Naive thymus-derived CD8-positive, alpha-beta T cell (primary cell): ENCODE measurements around the gene RRBP1. TPM values are rescaled to one million over a fixed set of nuclear protein-coding genes. Genes with fewer than 3 reads are reported as not detected.
A peak's percentile ranks its signal among the peaks of the same experiment; 100 is the strongest.

ENCODE experiments used
- ATAC-seq, 2 donors: fragments of 150-1000 bp; cut with Tn5 transposase in 1 of 2; sonication (Bioruptor Pico), chemical (Tn5 transposase) in 1 of 2; 1 replicate in 1 of 2; 2 replicates in 1 of 2; pipeline ENCODE4 v1.10.0; 2021; ENCODE audit warnings: mild to moderate bottlenecking in 2 of 2, moderate library complexity in 2 of 2
- POLR2A ChIA-PET: fragments of 350-600 bp; sonication (Branson Sonifier 250); formaldehyde crosslinking; loops from one replicate; lab custom pipeline; 2021; ENCODE audit warnings: antibody characterized with exemption; lab: Charles Lee
- DNase-seq, 10 donors: peaks; one replicate each; pipeline versions ENCODE4 v3.0.0 to v3.0.0-alpha.2; 2020 to 2022
- H3K27ac Mint-ChIP-seq, 10 donors: one replicate each; pipeline ENCODE4 v1.8.0; 2020 to 2022; ENCODE audit warnings: mild to moderate bottlenecking in 10 of 10, mixed read lengths in 10 of 10, moderate library complexity in 4 of 10, inconsistent platforms in 1 of 10
- H3K27me3 Mint-ChIP-seq, 5 donors: one replicate each; pipeline ENCODE4 v1.8.0; 2021 to 2022; ENCODE audit warnings: mixed read lengths in 5 of 5
- H3K36me3 Mint-ChIP-seq, 3 donors: one replicate each; pipeline ENCODE4 v1.8.0; 2020 to 2022; ENCODE audit warnings: mixed read lengths in 3 of 3, mild to moderate bottlenecking in 2 of 3, inconsistent platforms in 1 of 3
- H3K4me1 Mint-ChIP-seq, 4 donors: one replicate each; pipeline ENCODE4 v1.8.0; 2021 to 2022; ENCODE audit warnings: mixed read lengths in 4 of 4
- H3K4me3 Mint-ChIP-seq, 10 donors: one replicate each; pipeline ENCODE4 v1.8.0; 2020 to 2022; ENCODE audit warnings: mild to moderate bottlenecking in 10 of 10, mixed read lengths in 10 of 10, moderate library complexity in 6 of 10, inconsistent platforms in 1 of 10
- H3K9me3 Mint-ChIP-seq, 9 donors: one replicate each; pipeline ENCODE4 v1.8.0; 2020 to 2022; ENCODE audit warnings: mixed read lengths in 9 of 9, mild to moderate bottlenecking in 3 of 9, inconsistent platforms in 1 of 9, moderate library complexity in 1 of 9
- polyA plus RNA-seq, 3 donors: library from polyadenylated mRNA; unstranded; fragments of 300-500 nt; fragmentation: Illumina TruSeq; gene quantifications; one replicate each; pipeline ENCODE4 v1.2.3, GENCODE V29; 2021
- total RNA-seq, 8 experiments: library from RNA in 2 of 8; stranded (reverse) in 2 of 8; gene quantifications; one replicate each; pipeline ENCODE4 v1.2.3 and lab custom pipeline; 2021 to 2026

Gene RRBP1
- total and polyA plus RNA-seq, 5 experiments from 2014 or later = 1.7 to 22.4 (median 8.9) TPM

- no peak for ATAC-seq
- Mint-ChIP-seq H3K4me1 (peaks cover 0 to 19% (median 0%) of the 10 kb centered on the region in 4 donors), H3K27ac (no peak overlapping the region), H3K36me3 (peaks cover 0 to 32% (median 4%) of the 10 kb centered on the region in 3 donors), H3K9me3 (no peaks in the 10 kb centered on the region), H3K4me3 (no peak overlapping the region), H3K27me3 (no peaks in the 10 kb centered on the region)
- DNase-seq = no peak
- POLR2A ChIA-PET = interaction anchor here (0.7 kb wide), 1 partner anchor 352 kb away, joined by 4 read pairs; no protein-coding TSS in a partner anchor
Observed at GRCh38 chr20:17638835-17639407, 43.1 kb downstream of the RRBP1 start.

- POLR2A ChIA-PET = no interaction called here
- Mint-ChIP-seq H3K4me3 (no peak overlapping the region), H3K36me3 (peaks cover 0 to 36% (median 8%) of the 10 kb centered on the region in 3 donors), H3K27me3 (no peaks in the 10 kb centered on the region), H3K4me1 (peaks cover 0 to 12% (median 0%) of the 10 kb centered on the region in 4 donors), H3K27ac (no peak overlapping the region), H3K9me3 (no peaks in the 10 kb centered on the region)
- ATAC-seq = no peak
- no peak for DNase-seq
Observed at GRCh38 chr20:17637985-17638640, 43.9 kb downstream of the RRBP1 start.

GRCh38 chr20:17637413-17637780 is 44.6 kb downstream of the RRBP1 start:
- Mint-ChIP-seq H3K27me3 (no peaks in the 10 kb centered on the region), H3K27ac (no peak overlapping the region), H3K4me1 (peaks cover 0 to 12% (median 0%) of the 10 kb centered on the region in 4 donors), H3K36me3 (peaks cover 0 to 39% (median 9%) of the 10 kb centered on the region in 3 donors), H3K9me3 (no peaks in the 10 kb centered on the region), H3K4me3 (no peak overlapping the region)
- DNase-seq = no peak
- POLR2A ChIA-PET = no interaction called here
- ATAC-seq = no peak

- H3K9me3 Mint-ChIP-seq = no peaks in the 10 kb centered on the region
- no peak overlapping the region for H3K27ac Mint-ChIP-seq
- no peak overlapping the region for H3K4me3 Mint-ChIP-seq
- peaks cover 0 to 42% (median 10%) of the 10 kb centered on the region in 3 donors for H3K36me3 Mint-ChIP-seq
- peaks cover 0 to 12% (median 0%) of the 10 kb centered on the region in 4 donors for H3K4me1 Mint-ChIP-seq
- DNase-seq (no peak), ATAC-seq (no peak)
- POLR2A ChIA-PET = no interaction called here
- no peaks in the 10 kb centered on the region for H3K27me3 Mint-ChIP-seq
Observed at GRCh38 chr20:17636523-17637412, 45.3 kb downstream of the RRBP1 start.

GRCh38 chr20:17635332-17636244 is 46.5 kb downstream of the RRBP1 start:
- H3K27me3 Mint-ChIP-seq = no peaks in the 10 kb centered on the region
- no peaks in the 10 kb centered on the region for H3K9me3 Mint-ChIP-seq
- ATAC-seq (no peak), DNase-seq (no peak)
- POLR2A ChIA-PET = no interaction called here
- H3K4me3 Mint-ChIP-seq = no peak overlapping the region
- peak overlapping the region in 2 of 10 donors; percentile 15 to 52 for H3K27ac Mint-ChIP-seq
- H3K4me1 Mint-ChIP-seq = peaks cover 0 to 12% (median 0%) of the 10 kb centered on the region in 4 donors
- peaks cover 0 to 48% (median 13%) of the 10 kb centered on the region in 3 donors for H3K36me3 Mint-ChIP-seq

GRCh38 chr20:17634661-17635331 is 47.2 kb downstream of the RRBP1 start:
- H3K4me3 Mint-ChIP-seq = no peak overlapping the region
- H3K27me3 Mint-ChIP-seq = no peaks in the 10 kb centered on the region
- DNase-seq (no peak), ATAC-seq (no peak)
- H3K27ac Mint-ChIP-seq = peak overlapping the region in 1 of 10 donors; percentile 69
- H3K9me3 Mint-ChIP-seq = no peaks in the 10 kb centered on the region
- POLR2A ChIA-PET = no interaction called here
- peaks cover 0 to 45% (median 13%) of the 10 kb centered on the region in 3 donors for H3K36me3 Mint-ChIP-seq
- H3K4me1 Mint-ChIP-seq = peaks cover 0 to 12% (median 0%) of the 10 kb centered on the region in 4 donors

- Mint-ChIP-seq H3K4me1 (peaks cover 0 to 12% (median 0%) of the 10 kb centered on the region in 4 donors), H3K9me3 (no peaks in the 10 kb centered on the region), H3K36me3 (peaks cover 0 to 45% (median 13%) of the 10 kb centered on the region in 3 donors), H3K27ac (no peak overlapping the region), H3K27me3 (no peaks in the 10 kb centered on the region), H3K4me3 (no peak overlapping the region)
- POLR2A ChIA-PET = no interaction called here
- DNase-seq = no peak
- no peak for ATAC-seq
Observed at GRCh38 chr20:17633850-17634500, 48.1 kb downstream of the RRBP1 start.

- H3K4me1 Mint-ChIP-seq = peaks cover 0 to 12% (median 0%) of the 10 kb centered on the region in 4 donors
- DNase-seq = no peak
- no peak for ATAC-seq
- no peaks in the 10 kb centered on the region for H3K27me3 Mint-ChIP-seq
- peaks cover 0 to 49% (median 15%) of the 10 kb centered on the region in 3 donors for H3K36me3 Mint-ChIP-seq
- no peaks in the 10 kb centered on the region for H3K9me3 Mint-ChIP-seq
- POLR2A ChIA-PET = no interaction called here
- no peak overlapping the region for H3K4me3 Mint-ChIP-seq
- H3K27ac Mint-ChIP-seq = no peak overlapping the region
Observed at GRCh38 chr20:17633221-17633849, 48.7 kb downstream of the RRBP1 start.

GRCh38 chr20:17631576-17632319 is 50.3 kb downstream of the RRBP1 start:
- H3K4me3 Mint-ChIP-seq = no peak overlapping the region
- POLR2A ChIA-PET = no interaction called here
- peaks cover 0 to 56% (median 15%) of the 10 kb centered on the region in 3 donors for H3K36me3 Mint-ChIP-seq
- peak overlapping the region in 1 of 10 donors; percentile 50 for H3K27ac Mint-ChIP-seq
- ATAC-seq (no peak), DNase-seq (no peak)
- peaks cover 0 to 12% (median 0%) of the 10 kb centered on the region in 4 donors for H3K4me1 Mint-ChIP-seq
- no peaks in the 10 kb centered on the region for H3K9me3 Mint-ChIP-seq
- H3K27me3 Mint-ChIP-seq = no peaks in the 10 kb centered on the region

- Mint-ChIP-seq H3K27ac (peak overlapping the region in 1 of 10 donors; percentile 48), H3K9me3 (no peaks in the 10 kb centered on the region), H3K4me3 (no peak overlapping the region), H3K27me3 (no peaks in the 10 kb centered on the region), H3K4me1 (peaks cover 0 to 10% (median 0%) of the 10 kb centered on the region in 4 donors), H3K36me3 (peaks cover 0 to 52% (median 14%) of the 10 kb centered on the region in 3 donors)
- no peak for ATAC-seq
- POLR2A ChIA-PET = no interaction called here
- peak in 1 of 10 donors; percentile 37 for DNase-seq
Observed at GRCh38 chr20:17630806-17631195, 51.2 kb downstream of the RRBP1 start.
